ENCODE measurements around the gene UROC1.

GRCh38 chr3:126491221-126492013, 26.2 kb downstream of the UROC1 start:
- no peak for TF ChIP-seq CTCF (IDR thresholded peaks at IDR 0.05)
- no peak for TF ChIP-seq POLR2A (IDR thresholded peaks at IDR 0.05)
- no peak for TF ChIP-seq POLR2AphosphoS5 (IDR thresholded peaks at IDR 0.05)

All from prostate gland (tissue), 2 donors.